HG03354 (cell line): Measurements from ENCODE around the gene PLCD4.

ENCODE experiments used
- ATAC-seq: cut with Tn5 transposase; IDR thresholded peaks from one replicate; pipeline ENCODE4 v1.9.1; 2021; ENCODE audit warnings: mild to moderate bottlenecking; ENCODE audit not compliant: unreplicated experiment, poor library complexity, severe bottlenecking

PLCD4 gene

DNA sequence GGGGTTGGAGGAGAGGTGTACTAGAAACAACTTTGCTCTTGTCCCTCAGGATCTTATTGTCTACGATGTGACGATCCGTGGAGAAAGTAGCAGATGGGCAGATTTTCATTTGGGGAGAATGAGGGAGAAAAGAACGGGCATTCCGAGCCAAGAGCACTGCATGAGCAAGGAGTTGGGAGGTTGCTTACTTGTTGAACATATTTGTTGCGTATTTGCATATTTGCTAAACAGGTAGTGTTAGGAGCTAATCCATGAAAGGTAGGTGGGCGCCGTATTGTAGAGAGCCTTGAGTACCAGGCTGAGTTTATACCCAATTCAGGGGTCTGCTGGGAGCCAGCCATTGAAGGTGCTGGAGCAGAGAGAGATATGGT, 52.3 kb downstream of the PLCD4 start:
- no peak for ATAC-seq

DNA sequence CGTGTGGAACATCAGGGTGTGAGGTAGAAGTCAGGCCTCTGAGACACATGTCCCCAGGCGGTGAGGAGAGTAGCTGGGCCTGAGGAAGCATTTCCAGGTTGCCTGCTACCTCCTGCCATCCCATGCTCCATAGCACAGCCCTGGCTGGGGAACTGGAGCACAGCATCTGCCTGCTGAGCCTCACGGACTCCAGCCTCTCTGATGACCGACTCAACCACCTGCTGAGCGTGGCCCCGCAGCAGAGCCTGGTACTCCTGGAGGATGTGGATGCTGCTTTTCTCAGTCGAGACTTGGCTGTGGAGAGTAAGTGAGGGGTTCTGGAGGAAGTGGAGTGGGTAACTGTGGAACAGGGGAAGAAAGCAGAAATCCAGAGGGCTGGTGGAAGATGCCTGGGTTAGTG, 54.7 kb downstream of the PLCD4 start:
- ATAC-seq, result no peak

- ATAC-seq, result no peak
Observed at GRCh38 chr2:218662827-218663226, 55.1 kb downstream of the PLCD4 start.

GRCh38 chr2:218663901-218664300, 56.2 kb downstream of the PLCD4 start:
- no peak for ATAC-seq

GRCh38 chr2:218664653-218665052, 57.0 kb downstream of the PLCD4 start:
- no peak for ATAC-seq

DNA sequence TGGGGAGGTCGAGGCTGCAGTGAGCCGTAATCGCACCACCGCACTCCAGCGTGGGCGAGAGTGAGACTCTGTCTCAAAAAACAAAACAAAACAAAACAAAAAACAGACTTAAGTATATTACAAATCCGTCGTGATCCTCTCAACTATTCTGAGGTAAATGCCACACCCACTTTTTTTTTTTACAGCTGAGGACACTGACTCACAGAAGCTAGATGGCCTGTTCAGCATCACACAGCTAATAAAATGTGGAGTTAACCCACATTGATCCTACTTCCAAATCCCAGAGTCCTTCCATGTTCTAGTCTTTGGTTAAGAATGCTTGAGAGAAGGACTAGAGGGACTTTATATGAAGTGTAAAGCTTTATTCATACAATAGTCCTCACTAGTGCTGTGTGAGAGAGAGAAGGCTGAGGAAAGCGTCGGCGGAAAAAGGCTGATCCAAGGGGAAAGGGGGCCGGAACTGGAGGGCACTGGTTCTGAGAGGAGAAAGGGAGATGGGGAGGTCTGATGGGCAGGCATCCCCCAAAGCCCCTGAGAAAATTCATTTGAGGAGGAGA, 63.5 kb downstream of the PLCD4 start:
- ATAC-seq, result peak; percentile 2

DNA sequence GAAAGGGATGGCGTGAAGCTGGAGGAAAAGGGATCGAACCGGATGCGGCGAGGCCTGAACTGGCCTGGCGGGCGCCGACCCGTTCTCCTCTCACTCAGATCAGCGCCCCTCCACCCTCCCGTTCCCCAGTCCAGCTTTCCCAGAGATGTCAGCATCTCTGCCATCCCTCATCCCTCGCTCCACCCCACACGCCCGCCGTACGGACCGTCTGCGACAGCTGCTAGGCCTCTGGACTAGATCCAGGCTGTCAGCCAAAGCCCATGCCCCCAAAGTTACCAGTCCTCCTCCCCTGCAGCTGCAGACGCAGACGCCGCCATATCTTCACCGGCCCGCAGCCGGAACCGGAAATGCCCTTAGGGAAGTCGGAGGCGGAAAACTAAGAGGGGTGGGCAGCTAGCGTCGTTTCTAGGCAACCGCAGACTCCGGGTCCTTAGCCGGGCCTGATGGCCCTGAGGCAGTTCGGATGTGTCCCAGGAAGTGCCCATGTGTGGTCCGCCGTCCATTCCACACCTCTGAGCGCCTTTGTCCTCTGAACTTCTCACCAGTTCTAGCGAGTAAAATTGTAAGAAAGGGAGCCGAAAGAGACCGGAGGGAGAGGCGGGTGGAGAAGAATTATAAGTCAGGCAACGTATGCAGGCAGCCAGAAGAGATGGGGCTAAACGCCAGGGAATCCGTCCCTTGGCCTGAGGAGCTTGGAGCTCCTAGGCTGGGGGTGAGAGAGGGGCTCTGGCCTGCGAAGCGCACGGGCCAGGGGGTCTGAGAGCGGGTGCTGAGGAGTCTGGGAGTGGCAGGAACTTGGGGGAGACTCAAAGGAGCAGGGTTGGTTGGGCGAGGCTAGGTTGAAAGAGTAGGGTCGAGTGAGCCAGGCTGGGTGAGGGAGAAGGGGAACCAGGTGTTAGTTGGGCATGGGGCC, 64.2 kb downstream of the PLCD4 start, which contains the start of the genes RNF25 and STK36:
Gene RNF25, minus strand, starts transcription at position 349 of the 913 bp plus-strand sequence. Its CDS starts 32 bp downstream, at position 317.
Gene STK36, plus strand, starts transcription at position 433 of the 913 bp plus-strand sequence. CDS start 744 bp downstream, outside the sequence.
- ATAC-seq, result peak; percentile 98

GRCh38 chr2:218679119-218679518, 71.4 kb downstream of the PLCD4 start:
- no peak for ATAC-seq

- ATAC-seq, result no peak
Observed at GRCh38 chr2:218680061-218680460, 72.4 kb downstream of the PLCD4 start.
